Measurements from ENCODE around the gene TMEM131L.

The TMEM131L gene

GRCh38 chr4:153522802-153523094, 56.6 kb downstream of the TMEM131L start:
- DNase-seq = no peak

GRCh38 chr4:153523164-153523796, 57.1 kb downstream of the TMEM131L start:
- no peak for DNase-seq

- DNase-seq = no peak
Measured at GRCh38 chr4:153523941-153524386, 57.8 kb downstream of the TMEM131L start.

GRCh38 chr4:153524682-153525081, 58.5 kb downstream of the TMEM131L start:
- DNase-seq = no peak

- DNase-seq = no peak
Measured at GRCh38 chr4:153527690-153528089, 61.5 kb downstream of the TMEM131L start.

GRCh38 chr4:153528705-153529485, 62.7 kb downstream of the TMEM131L start:
- DNase-seq = no peak

- no peak for DNase-seq
Measured at GRCh38 chr4:153529646-153530045, 63.5 kb downstream of the TMEM131L start.

GRCh38 chr4:153530284-153530999, 64.3 kb downstream of the TMEM131L start:
- no peak for DNase-seq

GRCh38 chr4:153531000-153531358, 64.8 kb downstream of the TMEM131L start:
- no peak for DNase-seq

- peak; percentile 28 for DNase-seq
Measured at GRCh38 chr4:153531976-153532626, 65.9 kb downstream of the TMEM131L start.

- DNase-seq = no peak
Measured at GRCh38 chr4:153532636-153533035, 66.5 kb downstream of the TMEM131L start.

- DNase-seq = no peak
Measured at GRCh38 chr4:153533387-153533786, 67.2 kb downstream of the TMEM131L start.

- no peak for DNase-seq
Measured at GRCh38 chr4:153534792-153535629, 68.9 kb downstream of the TMEM131L start.

- DNase-seq = peak; percentile 28
Measured at GRCh38 chr4:153535772-153536513, 69.8 kb downstream of the TMEM131L start.

GRCh38 chr4:153537493-153537960, 71.4 kb downstream of the TMEM131L start:
- DNase-seq = no peak

GRCh38 chr4:153538487-153539357, 72.6 kb downstream of the TMEM131L start:
- DNase-seq = no peak

GRCh38 chr4:153539422-153539821, 73.3 kb downstream of the TMEM131L start:
- DNase-seq = no peak

GRCh38 chr4:153541456-153542096, 75.4 kb downstream of the TMEM131L start:
- no peak for DNase-seq

GRCh38 chr4:153542131-153542530, 76.0 kb downstream of the TMEM131L start:
- no peak for DNase-seq

GRCh38 chr4:153542834-153543233, 76.7 kb downstream of the TMEM131L start:
- DNase-seq = no peak

Measured in COR-L47 (cell line).